Urinary bladder (tissue), 4 donors: ENCODE results near the gene LRRC1. TPM values are rescaled to one million over a fixed set of nuclear protein-coding genes. Genes with fewer than 3 reads are reported as not detected.

Experiments used
- DNase-seq: peaks from one replicate; pipeline ENCODE4 v3.0.0-alpha.2; 2015; ENCODE audit errors: extremely low spot score
- H3K27ac ChIP-seq: one replicate; pipeline ENCODE4 v1.5.1; 2013; ENCODE audit warnings: low read depth, mild to moderate bottlenecking, moderate library complexity
- H3K36me3 ChIP-seq: one replicate; pipeline ENCODE4 v1.6.1; 2013; ENCODE audit warnings: mild to moderate bottlenecking, moderate library complexity; ENCODE audit not compliant: insufficient read depth
- H3K4me1 ChIP-seq: one replicate; pipeline ENCODE4 v1.6.1; 2013; ENCODE audit warnings: mild to moderate bottlenecking, moderate library complexity; ENCODE audit not compliant: insufficient read depth
- H3K4me3 ChIP-seq: one replicate; pipeline ENCODE4 v1.5.1; 2013; ENCODE audit warnings: low read depth, low read length
- WGBS: extraction: QIAGEN DNeasy Blood & Tissue Kit; methylation state at CpG from one replicate; pipeline ENCODE4 v1.1.7; 2013; 5-methylcytosine and 5-hydroxymethylcytosine counted together
- polyA plus RNA-seq: library from polyadenylated mRNA; stranded (reverse); fragments of 200-250 nt; gene quantifications from one replicate; pipeline ENCODE4 v1.2.3, GENCODE V29; 2013
- total RNA-seq: library from RNA; depleted of rRNA; stranded (reverse); fragments of >200 nt; gene quantifications from one replicate; pipeline ENCODE4 v1.2.3, GENCODE V29; 2014
- donor health status: healthy with polysubstance abuse.
- donor health status: healthy.

The LRRC1 gene
- total and polyA plus RNA-seq, 2 donors, result 8.3 to 22.7 TPM

DNA sequence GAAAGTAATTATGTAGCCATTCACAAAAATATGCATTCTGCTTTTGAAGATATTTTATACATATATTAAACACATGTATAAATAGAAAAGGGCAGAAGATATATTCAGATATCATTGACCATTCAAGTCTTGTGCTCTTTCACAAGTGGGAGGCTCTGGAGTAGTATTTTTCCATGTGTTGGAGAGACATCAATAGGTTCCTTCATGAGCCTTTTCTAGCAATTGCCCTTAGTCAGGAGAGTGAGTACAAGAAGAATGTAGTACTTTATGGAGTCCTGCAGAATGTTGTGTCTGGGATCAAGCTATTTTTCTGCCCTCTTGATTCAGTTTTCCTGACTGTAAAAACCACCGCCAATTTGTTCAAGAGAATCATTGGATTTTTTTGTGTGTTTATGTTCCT is 117.9 kb downstream of the LRRC1 start:
- Histone ChIP-seq H3K36me3 (peaks cover 2% of the 10 kb centered on the region), H3K27ac (no peak overlapping the region), H3K4me3 (no peak overlapping the region), H3K4me1 (no peaks in the 10 kb centered on the region)
- DNase-seq, result no peak
- 94% methylated on average over 1 of the region's 1 CpG for WGBS

DNA sequence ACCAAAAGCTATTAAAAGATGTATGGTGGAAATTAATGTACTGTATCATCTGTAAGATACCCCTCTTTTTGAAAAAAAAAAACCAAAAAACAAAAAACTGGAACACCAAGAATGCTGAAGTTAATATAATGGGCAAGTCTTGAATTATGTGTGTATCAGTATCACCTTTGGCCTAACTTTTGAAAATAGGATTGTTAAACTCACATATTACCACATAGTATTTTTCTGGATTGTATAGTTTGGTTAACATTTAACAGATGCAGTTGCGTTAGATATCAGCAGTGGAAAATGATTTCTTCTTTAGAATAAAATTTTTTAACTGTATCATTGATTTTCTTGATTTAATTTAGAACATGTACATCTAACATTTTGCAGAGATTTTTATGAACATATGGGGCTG is 118.5 kb downstream of the LRRC1 start:
- H3K4me3 ChIP-seq, result no peak overlapping the region
- 98% methylated on average over 1 of the region's 1 CpG for WGBS
- no peak overlapping the region for H3K27ac ChIP-seq
- H3K36me3 ChIP-seq, result peaks cover 2% of the 10 kb centered on the region
- no peak for DNase-seq
- no peaks in the 10 kb centered on the region for H3K4me1 ChIP-seq

DNA sequence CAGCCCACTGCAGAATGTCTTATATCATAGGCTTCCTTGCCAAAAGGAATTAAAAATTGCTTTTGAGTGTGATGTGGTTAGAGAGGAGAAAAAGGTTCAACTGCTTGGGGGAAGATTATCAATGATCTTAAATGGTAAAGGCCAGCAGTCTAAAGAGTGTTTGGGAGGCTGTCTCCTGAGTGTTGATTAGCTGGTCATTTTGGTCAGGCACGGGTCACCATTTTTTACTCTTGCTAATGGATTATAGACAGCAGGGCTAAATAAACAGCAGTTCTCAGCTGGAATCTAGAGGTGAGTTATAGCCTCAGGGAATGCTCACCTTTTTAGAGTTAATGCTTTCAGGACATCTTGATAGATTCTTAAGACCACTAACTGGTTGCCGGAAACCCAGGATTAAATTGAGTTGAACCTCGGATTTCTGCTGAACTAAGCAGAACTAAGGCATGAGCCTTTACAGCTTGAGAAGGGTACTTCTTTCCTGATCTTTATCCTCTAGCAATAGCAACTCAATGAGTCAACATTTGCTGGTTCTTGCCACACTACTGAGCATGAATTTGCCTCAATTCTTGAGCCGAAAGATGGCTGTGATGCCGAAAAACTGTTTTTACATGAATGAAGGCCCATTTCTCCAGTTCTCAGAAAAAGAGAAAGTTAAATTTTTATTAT is 120.4 kb downstream of the LRRC1 start:
- no peak for DNase-seq
- 89% methylated on average over 5 of the region's 5 CpGs for WGBS
- Histone ChIP-seq H3K4me1 (no peaks in the 10 kb centered on the region), H3K36me3 (peaks cover 2% of the 10 kb centered on the region), H3K4me3 (no peak overlapping the region), H3K27ac (no peak overlapping the region)

DNA sequence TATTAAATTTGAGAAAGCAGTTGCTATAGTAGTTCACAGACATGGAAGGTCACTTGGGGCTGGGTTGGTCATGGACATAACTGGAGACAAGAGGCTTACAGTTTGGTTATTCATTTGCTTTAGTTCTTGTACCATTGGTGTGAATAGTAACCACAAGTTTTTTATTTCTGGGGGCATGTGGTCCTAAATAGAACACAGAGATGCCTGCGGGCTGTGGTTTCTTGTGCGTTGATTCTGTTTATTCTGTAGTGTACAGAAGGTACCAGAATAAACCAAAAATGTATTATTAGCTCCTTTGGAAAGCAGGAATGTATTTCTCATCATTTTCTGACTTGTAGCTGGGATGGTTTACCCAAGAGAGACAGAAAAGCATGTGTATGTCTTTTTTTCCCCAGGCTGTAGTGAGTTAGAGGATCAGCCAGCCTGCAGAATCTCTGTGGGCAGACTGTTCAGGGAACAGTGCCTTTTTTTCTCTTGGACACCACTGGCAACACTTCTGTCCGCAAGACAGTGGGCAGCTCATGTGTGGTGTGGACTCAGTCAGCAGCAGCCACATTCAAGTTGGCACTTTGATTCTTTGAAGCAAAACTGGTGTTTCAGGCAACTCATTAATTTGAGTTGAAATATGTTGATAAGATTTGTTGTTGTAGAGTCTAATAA is 122.1 kb downstream of the LRRC1 start:
- Histone ChIP-seq H3K27ac (no peak overlapping the region), H3K4me1 (no peaks in the 10 kb centered on the region), H3K36me3 (peaks cover 2% of the 10 kb centered on the region), H3K4me3 (no peak overlapping the region)
- no peak for DNase-seq
- 91% methylated on average over 3 of the region's 3 CpGs for WGBS

DNA sequence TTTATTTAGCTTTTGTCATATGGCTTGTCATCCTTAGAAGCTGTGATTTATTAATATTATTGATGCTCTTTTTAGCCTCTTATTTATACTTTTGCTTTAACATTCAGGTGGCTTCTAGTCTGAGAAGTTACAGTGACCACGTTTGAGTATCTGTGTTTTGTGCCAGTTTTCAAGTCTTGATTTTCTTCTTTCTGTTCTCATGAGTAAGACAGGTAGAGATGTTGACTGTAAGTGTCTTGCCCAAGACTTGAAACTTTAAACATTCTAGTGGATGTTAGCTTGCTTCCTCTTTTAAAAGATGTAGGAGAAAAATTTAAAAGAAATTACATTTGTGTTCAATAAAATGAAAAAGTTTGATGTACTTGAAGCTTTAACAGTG is 122.6 kb downstream of the LRRC1 start:
- Histone ChIP-seq H3K36me3 (peaks cover 2% of the 10 kb centered on the region), H3K4me1 (no peaks in the 10 kb centered on the region), H3K27ac (no peak overlapping the region), H3K4me3 (no peak overlapping the region)
- DNase-seq, result no peak
- 44% methylated on average over 1 of the region's 1 CpG for WGBS

DNA sequence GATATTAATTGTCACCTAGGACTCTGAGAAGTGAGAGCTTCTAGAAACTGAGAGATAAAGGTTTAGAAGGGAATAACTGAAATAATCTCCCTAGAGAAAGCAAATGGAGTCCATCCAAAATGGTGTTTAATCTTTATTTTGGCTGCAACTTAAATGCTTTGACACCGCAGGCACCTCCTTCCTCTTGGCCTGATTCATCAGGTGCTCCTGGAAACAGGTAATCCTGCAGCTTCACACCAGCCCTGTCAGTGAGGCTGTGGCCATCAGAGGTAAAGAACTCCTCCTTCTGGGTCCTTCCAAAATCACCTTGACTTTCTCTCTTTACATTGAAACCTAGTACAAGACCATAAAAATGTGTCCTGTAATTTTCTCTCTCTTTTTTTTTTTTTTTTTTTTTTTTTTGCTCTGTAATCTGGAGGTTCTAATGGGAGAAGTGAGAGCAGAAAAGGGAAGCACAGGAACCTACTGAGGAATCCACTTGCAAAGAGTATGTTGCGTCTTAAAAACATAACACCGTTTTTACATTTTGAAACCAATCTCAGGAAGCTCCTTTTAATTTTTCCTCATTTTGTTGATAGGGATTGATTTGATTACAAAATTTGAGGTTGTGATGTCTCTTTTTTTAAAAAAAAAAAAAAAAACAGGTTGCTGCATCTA is 124.2 kb downstream of the LRRC1 start:
- WGBS, result 94% methylated on average over 3 of the region's 3 CpGs
- DNase-seq, result no peak
- Histone ChIP-seq H3K4me1 (no peaks in the 10 kb centered on the region), H3K36me3 (no peaks in the 10 kb centered on the region), H3K4me3 (no peak overlapping the region), H3K27ac (no peak overlapping the region)

DNA sequence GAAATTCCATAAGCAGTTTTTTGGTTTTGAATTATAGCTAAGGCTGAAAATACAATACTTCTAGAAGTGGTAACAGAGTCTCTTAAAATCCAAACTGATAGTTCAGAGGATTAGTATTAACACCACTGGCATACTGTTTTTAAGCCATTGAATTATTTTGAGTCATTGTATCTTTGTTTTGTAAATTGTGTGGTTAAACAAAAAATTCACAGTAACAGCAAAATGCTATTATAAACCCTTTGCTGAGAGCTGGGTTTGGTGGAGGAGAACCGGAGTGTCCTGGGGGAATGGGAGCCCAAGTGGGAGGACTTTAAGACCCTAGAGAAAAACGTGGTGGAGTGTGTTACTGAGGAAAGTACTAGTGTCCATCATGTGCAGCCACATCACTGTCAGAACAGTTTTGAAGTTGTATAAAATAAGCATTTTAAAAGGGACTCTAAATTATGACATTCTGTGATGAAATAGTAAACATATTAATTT is 125.1 kb downstream of the LRRC1 start:
- Histone ChIP-seq H3K4me1 (no peaks in the 10 kb centered on the region), H3K27ac (no peak overlapping the region), H3K36me3 (no peaks in the 10 kb centered on the region), H3K4me3 (no peak overlapping the region)
- DNase-seq, result no peak
- WGBS, result 79% methylated on average over 2 of the region's 2 CpGs

DNA sequence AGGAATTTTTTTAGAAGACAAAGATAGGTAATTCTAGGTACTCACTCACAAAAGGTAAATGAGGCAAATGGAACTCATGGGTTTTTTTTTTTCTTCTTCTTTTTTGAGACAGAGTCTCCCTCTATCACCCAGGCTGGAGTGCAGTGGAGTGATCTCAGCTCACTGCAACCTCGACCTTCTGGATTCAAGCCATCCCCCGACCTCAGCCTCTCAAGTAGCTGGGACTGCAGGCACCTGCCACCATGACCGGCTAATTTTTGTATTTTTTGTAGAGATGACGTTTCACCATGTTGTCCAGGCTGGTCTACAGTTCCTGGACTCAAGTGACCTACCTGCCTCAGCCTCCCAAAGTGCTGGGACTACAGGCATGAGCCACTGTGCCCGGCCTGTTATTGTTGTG is 126.1 kb downstream of the LRRC1 start:
- no peak for DNase-seq
- Histone ChIP-seq H3K4me3 (no peak overlapping the region), H3K27ac (no peak overlapping the region), H3K36me3 (no peaks in the 10 kb centered on the region), H3K4me1 (no peaks in the 10 kb centered on the region)
- 95% methylated on average over 5 of the region's 5 CpGs for WGBS

DNA sequence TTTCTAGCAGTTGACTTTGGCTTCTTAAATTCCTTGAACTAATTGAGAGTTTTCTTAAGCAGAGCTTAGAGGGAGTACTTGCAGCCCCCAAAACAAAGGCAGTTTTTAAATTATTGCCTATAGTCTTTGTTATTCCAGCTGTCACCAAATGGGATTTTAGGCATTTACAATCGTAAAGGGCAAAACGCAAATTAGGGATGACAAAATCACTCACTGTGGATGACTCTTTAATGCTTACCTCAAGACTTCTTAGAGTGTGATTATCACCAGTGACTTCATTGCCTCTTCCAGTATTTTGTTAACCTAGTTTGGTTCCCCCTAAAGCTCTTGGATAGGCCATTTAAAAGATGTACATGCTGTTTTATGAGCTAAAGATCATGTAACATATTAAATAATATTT is 126.8 kb downstream of the LRRC1 start:
- Histone ChIP-seq H3K4me3 (no peak overlapping the region), H3K36me3 (no peaks in the 10 kb centered on the region), H3K4me1 (no peaks in the 10 kb centered on the region), H3K27ac (no peak overlapping the region)
- 91% methylated on average over 2 of the region's 2 CpGs for WGBS
- no peak for DNase-seq

DNA sequence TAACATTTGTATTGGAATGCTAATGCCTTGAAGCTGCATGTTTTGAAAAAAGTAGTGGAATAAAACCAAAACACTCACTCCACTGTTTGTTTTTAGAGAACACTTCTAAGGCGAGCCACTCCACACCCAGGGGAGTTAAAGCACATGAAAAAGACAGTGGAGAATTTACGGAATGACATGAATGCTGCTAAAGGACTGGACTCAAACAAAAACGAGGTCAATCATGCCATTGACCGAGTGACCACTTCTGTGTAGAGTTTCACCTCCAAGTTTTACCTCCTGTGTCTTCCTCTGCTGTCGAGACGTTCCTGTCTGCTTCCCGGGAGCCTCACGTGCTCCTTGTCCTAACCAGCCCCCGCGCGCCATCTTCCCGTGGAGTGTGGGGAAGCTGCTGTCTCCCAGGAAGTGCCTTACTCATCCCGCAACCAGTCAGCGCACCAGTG is 127.8 kb downstream of the LRRC1 start:
- Histone ChIP-seq H3K4me1 (no peaks in the 10 kb centered on the region), H3K4me3 (no peak overlapping the region), H3K36me3 (no peaks in the 10 kb centered on the region), H3K27ac (no peak overlapping the region)
- DNase-seq, result no peak
- 83% methylated on average over 14 of the region's 14 CpGs for WGBS

DNA sequence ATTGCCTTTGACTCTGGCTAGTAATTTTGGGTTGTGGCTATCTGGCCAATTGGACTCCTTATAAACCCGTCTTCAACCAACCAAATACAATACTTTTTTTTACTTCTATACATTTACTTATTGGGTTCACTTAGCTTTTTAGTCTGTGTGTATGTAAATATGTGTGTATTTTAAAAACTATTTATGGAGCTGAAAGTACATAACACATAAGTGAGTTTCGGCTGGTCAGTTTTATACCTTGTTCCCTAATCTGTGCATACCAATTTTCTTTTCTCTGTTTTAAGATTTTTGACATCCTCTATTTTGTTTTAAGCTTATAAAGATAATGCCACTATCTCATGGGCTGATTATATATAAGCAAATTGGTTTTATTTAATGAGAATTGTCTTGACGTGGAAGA is 129.5 kb downstream of the LRRC1 start:
- Histone ChIP-seq H3K27ac (no peak overlapping the region), H3K36me3 (no peaks in the 10 kb centered on the region), H3K4me3 (no peak overlapping the region), H3K4me1 (no peaks in the 10 kb centered on the region)
- WGBS, result 95% methylated on average over 3 of the region's 3 CpGs
- no peak for DNase-seq

DNA sequence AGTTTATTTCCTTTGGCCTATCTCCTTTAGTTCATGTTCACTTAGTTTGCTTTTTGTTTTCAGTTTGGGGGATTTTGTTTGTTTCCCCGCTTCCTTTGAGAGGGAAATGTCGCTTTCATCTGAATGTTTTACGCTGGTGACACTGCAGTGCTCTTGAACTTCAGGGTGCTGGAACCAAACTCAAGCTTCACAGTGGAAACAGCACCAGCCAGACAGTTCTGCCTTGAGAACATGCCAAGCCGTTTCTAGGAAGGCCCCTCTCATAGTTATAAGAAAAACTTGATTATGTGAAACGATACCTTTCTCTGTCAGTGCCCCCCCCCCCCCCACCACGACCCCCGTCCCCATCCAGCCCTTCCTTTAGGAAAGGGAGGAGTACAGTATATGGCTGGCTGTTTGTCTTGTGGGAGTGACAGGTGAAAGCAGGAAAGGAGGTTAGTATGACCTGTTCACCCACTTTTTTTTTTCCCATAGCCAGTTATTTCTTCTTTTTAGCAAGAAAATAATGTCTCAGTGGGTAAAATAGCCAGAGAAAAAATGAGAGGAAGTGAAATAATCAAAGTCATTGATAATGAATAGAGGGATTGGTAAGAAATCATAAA is 130.1 kb downstream of the LRRC1 start:
- Histone ChIP-seq H3K4me3 (no peak overlapping the region), H3K27ac (no peak overlapping the region)
- WGBS, result 78% methylated on average over 7 of the region's 7 CpGs

DNA sequence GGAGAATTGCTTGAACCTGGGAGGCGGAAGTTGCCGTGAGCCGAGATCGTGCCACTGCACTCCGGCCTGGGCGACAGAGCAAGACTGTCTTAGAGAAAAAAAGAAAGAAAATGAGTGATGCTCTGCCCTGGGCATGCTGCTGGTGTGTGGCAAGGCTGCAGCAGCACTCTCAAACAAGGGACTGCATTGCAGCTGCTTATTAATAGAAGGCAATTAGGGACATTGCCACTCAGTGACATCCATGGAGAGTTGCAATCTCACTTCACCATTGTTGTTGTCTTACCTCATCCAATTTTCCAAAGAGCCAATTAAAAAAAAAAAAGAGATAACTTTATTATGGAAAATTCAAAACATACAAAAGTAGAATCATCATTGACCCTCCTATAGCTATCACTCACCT is 131.1 kb downstream of the LRRC1 start:
- Histone ChIP-seq H3K27ac (no peak overlapping the region), H3K36me3 (no peaks in the 10 kb centered on the region), H3K4me3 (no peak overlapping the region), H3K4me1 (no peaks in the 10 kb centered on the region)
- 91% methylated on average over 6 of the region's 6 CpGs for WGBS
- no peak for DNase-seq

More for the DNA sequence above, 130.1 kb downstream of the LRRC1 start:
- Histone ChIP-seq H3K36me3 (no peaks in the 10 kb centered on the region), H3K4me1 (no peaks in the 10 kb centered on the region)
- DNase-seq, result no peak

DNA sequence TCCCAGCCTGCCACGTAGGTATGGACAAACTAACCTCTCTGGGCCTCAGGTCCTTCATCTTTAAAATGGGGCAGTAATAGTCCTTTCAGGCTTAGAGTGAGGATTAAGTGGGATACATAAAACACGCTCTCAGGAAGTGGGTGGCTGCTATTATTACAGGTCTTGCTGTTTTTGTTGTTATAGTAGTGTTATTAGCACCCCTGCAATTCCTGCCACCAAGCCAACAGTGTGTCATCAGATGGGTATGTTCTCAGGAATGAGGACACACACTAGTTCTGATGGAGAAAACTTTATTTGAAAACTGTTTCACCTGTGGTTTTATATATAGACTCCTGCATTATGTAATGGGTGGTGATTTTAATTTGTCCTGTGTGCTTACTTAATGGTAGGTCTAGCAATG is 131.7 kb downstream of the LRRC1 start:
- Histone ChIP-seq H3K4me3 (no peak overlapping the region), H3K27ac (no peak overlapping the region), H3K36me3 (no peaks in the 10 kb centered on the region), H3K4me1 (no peaks in the 10 kb centered on the region)
- DNase-seq, result no peak
- WGBS, result 84% methylated on average over 2 of the region's 2 CpGs
